ENCODE measurements around the gene DNAH14.
A peak's percentile ranks its signal among the peaks of the same experiment; 100 is the strongest.

Gene DNAH14

GRCh38 chr1:225422031-225422605, 492.6 kb downstream of the DNAH14 start:
- H3K4me1 ChIP-seq (ENCODE audit: insufficient read depth, low read length): peaks cover 22% of the 10 kb centered on the region

GRCh38 chr1:225422795-225423517, 493.5 kb downstream of the DNAH14 start:
- no peak overlapping the region for H2AFZ ChIP-seq (ENCODE audit: low read depth, low read length)
- no peak overlapping the region for H3K4me3 ChIP-seq (ENCODE audit: low read length)
- no peaks in the 10 kb centered on the region for H3K9me3 ChIP-seq (ENCODE audit: low read length)
- H3K27me3 ChIP-seq (ENCODE audit: insufficient read depth, low read length): no peaks in the 10 kb centered on the region
- H3K36me3 ChIP-seq (ENCODE audit: insufficient read depth, low read length): peaks cover 40% of the 10 kb centered on the region
- H3K4me1 ChIP-seq (ENCODE audit: insufficient read depth, low read length): peaks cover 22% of the 10 kb centered on the region

More at GRCh38 chr1:225422031-225422605, 492.6 kb downstream of the DNAH14 start:
- Histone ChIP-seq H3K27me3 (ENCODE audit: insufficient read depth, low read length) (no peaks in the 10 kb centered on the region), H2AFZ (ENCODE audit: low read depth, low read length) (no peak overlapping the region), H3K36me3 (ENCODE audit: insufficient read depth, low read length) (peaks cover 48% of the 10 kb centered on the region), H3K9me3 (ENCODE audit: low read length) (no peaks in the 10 kb centered on the region), H3K4me3 (ENCODE audit: low read length) (no peak overlapping the region)

- no peaks in the 10 kb centered on the region for H3K27me3 ChIP-seq (ENCODE audit: insufficient read depth, low read length)
- H3K9me3 ChIP-seq (ENCODE audit: low read length): no peaks in the 10 kb centered on the region
- peaks cover 34% of the 10 kb centered on the region for H3K36me3 ChIP-seq (ENCODE audit: insufficient read depth, low read length)
- no peak overlapping the region for H3K4me3 ChIP-seq (ENCODE audit: low read length)
- peaks cover 22% of the 10 kb centered on the region for H3K4me1 ChIP-seq (ENCODE audit: insufficient read depth, low read length)
- H2AFZ ChIP-seq (ENCODE audit: low read depth, low read length): no peak overlapping the region
These were observed 494.0 kb downstream of the DNAH14 start for GRCh38 chr1:225423518-225423855.

GRCh38 chr1:225424562-225425200, 495.2 kb downstream of the DNAH14 start:
- H2AFZ ChIP-seq (ENCODE audit: low read depth, low read length): no peak overlapping the region
- H3K9me3 ChIP-seq (ENCODE audit: low read length): no peaks in the 10 kb centered on the region
- peaks cover 26% of the 10 kb centered on the region for H3K4me1 ChIP-seq (ENCODE audit: insufficient read depth, low read length)
- no peak overlapping the region for H3K4me3 ChIP-seq (ENCODE audit: low read length)
- H3K27me3 ChIP-seq (ENCODE audit: insufficient read depth, low read length): no peaks in the 10 kb centered on the region
- peaks cover 22% of the 10 kb centered on the region for H3K36me3 ChIP-seq (ENCODE audit: insufficient read depth, low read length)

- no peak overlapping the region for H2AFZ ChIP-seq (ENCODE audit: low read depth, low read length)
- peaks cover 18% of the 10 kb centered on the region for H3K36me3 ChIP-seq (ENCODE audit: insufficient read depth, low read length)
- no peaks in the 10 kb centered on the region for H3K9me3 ChIP-seq (ENCODE audit: low read length)
- peaks cover 26% of the 10 kb centered on the region for H3K4me1 ChIP-seq (ENCODE audit: insufficient read depth, low read length)
- peak overlapping the region; percentile 76 for H3K4me3 ChIP-seq (ENCODE audit: low read length)
- no peaks in the 10 kb centered on the region for H3K27me3 ChIP-seq (ENCODE audit: insufficient read depth, low read length)
These were observed 495.8 kb downstream of the DNAH14 start for GRCh38 chr1:225425201-225425786.

- peak overlapping the region; percentile 94 for H2AFZ ChIP-seq (ENCODE audit: low read depth, low read length)
- H3K36me3 ChIP-seq (ENCODE audit: insufficient read depth, low read length): peaks cover 7% of the 10 kb centered on the region
- H3K27me3 ChIP-seq (ENCODE audit: insufficient read depth, low read length): no peaks in the 10 kb centered on the region
- peaks cover 5% of the 10 kb centered on the region for H3K9me3 ChIP-seq (ENCODE audit: low read length)
- peak overlapping the region; percentile 76 for H3K4me3 ChIP-seq (ENCODE audit: low read length)
- peaks cover 26% of the 10 kb centered on the region for H3K4me1 ChIP-seq (ENCODE audit: insufficient read depth, low read length)
These were observed 497.1 kb downstream of the DNAH14 start for GRCh38 chr1:225426395-225427234.

GRCh38 chr1:225427235-225428067, 498.0 kb downstream of the DNAH14 start, which contains the start of gene LBR:
Gene LBR (minus strand): TSS chr1:225428038. CDS start chr1:225424075, 3,963 bp downstream.
- H3K9me3 ChIP-seq (ENCODE audit: low read length): peaks cover 5% of the 10 kb centered on the region
- H3K4me1 ChIP-seq (ENCODE audit: insufficient read depth, low read length): peaks cover 26% of the 10 kb centered on the region
- peak within 1 kb of the TSS; percentile 76 for H3K4me3 ChIP-seq (ENCODE audit: low read length)

GRCh38 chr1:225428068-225428880, 498.8 kb downstream of the DNAH14 start:
- H2AFZ ChIP-seq (ENCODE audit: low read depth, low read length): peak overlapping the region; percentile 94
- H3K27me3 ChIP-seq (ENCODE audit: insufficient read depth, low read length): no peaks in the 10 kb centered on the region
- H3K4me1 ChIP-seq (ENCODE audit: insufficient read depth, low read length): peaks cover 26% of the 10 kb centered on the region
- peaks cover 5% of the 10 kb centered on the region for H3K9me3 ChIP-seq (ENCODE audit: low read length)
- H3K36me3 ChIP-seq (ENCODE audit: insufficient read depth, low read length): no peaks in the 10 kb centered on the region
- H3K4me3 ChIP-seq (ENCODE audit: low read length): peak overlapping the region; percentile 76

More at GRCh38 chr1:225427235-225428067, 498.0 kb downstream of the DNAH14 start, which contains the start of gene LBR:
- Histone ChIP-seq H3K36me3 (ENCODE audit: insufficient read depth, low read length) (peaks cover 2% of the 10 kb centered on the region), H2AFZ (ENCODE audit: low read depth, low read length) (peak within 1 kb of the TSS; percentile 94), H3K27me3 (ENCODE audit: insufficient read depth, low read length) (no peaks in the 10 kb centered on the region)

GRCh38 chr1:225428881-225429455, 499.5 kb downstream of the DNAH14 start:
- Histone ChIP-seq H3K4me3 (ENCODE audit: low read length) (peak overlapping the region; percentile 76), H3K4me1 (ENCODE audit: insufficient read depth, low read length) (peaks cover 26% of the 10 kb centered on the region)

GRCh38 chr1:225430301-225430700, 500.8 kb downstream of the DNAH14 start:
- Histone ChIP-seq H2AFZ (ENCODE audit: low read depth, low read length) (no peak overlapping the region), H3K4me1 (ENCODE audit: insufficient read depth, low read length) (peaks cover 14% of the 10 kb centered on the region), H3K36me3 (ENCODE audit: insufficient read depth, low read length) (no peaks in the 10 kb centered on the region), H3K27me3 (ENCODE audit: insufficient read depth, low read length) (no peaks in the 10 kb centered on the region), H3K9me3 (ENCODE audit: low read length) (peaks cover 5% of the 10 kb centered on the region), H3K4me3 (ENCODE audit: low read length) (no peak overlapping the region)

More at GRCh38 chr1:225428881-225429455, 499.5 kb downstream of the DNAH14 start:
- peaks cover 5% of the 10 kb centered on the region for H3K9me3 ChIP-seq (ENCODE audit: low read length)
- no peaks in the 10 kb centered on the region for H3K27me3 ChIP-seq (ENCODE audit: insufficient read depth, low read length)
- peak overlapping the region; percentile 94 for H2AFZ ChIP-seq (ENCODE audit: low read depth, low read length)
- H3K36me3 ChIP-seq (ENCODE audit: insufficient read depth, low read length): no peaks in the 10 kb centered on the region
